Measurements from ENCODE around the gene PRR7. TPM values are rescaled to one million over a fixed set of nuclear protein-coding genes. Genes with fewer than 3 reads are reported as not detected.

PRR7 gene
- total and polyA plus RNA-seq, 9 donors, result 0.51 to 11.4 (median 2.0) TPM; not detected in 1

DNA sequence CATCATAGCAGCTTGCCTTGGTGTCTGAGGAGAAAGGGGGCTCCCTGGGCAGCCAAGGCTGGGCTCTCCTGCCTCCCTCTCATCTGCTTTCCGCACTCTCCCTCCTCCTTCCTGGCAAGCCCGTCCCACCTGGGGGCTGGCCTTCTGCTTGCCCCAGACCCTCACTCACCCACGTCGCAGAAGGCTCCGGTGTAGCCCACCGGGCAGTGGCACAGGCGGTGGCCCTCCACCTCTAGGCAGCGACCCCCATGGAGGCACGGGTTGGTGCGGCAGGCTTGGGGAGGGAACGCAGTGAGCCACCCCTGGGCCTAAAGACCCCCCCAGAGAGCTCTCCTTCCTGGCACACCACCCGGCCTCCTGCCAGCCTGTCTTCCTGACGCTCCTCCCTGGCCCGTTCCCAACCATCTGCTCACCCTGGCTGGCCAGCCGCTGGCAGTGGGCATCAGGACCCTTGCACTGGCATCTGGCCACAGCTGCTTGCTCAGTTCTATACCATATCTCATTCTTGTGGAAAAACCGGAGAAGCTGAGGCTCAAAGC, 41.9 kb upstream of the PRR7 start:
- no peak overlapping the region for H3K4me3 ChIP-seq
- intact Hi-C loops (cut with DNase I), result loop anchor here in 3 of 4 donors (2.0 to 5.0 kb wide), 6 partner anchors 43 to 94 kb away; partner anchors contain the start of genes PDLIM7 (in 1 of the 3) and PRR7 (in 1 of the 3)
- 34 to 41% (median 36%) methylated on average over 13 to 16 of the region's 16 CpGs for WGBS, 3 donors

DNA sequence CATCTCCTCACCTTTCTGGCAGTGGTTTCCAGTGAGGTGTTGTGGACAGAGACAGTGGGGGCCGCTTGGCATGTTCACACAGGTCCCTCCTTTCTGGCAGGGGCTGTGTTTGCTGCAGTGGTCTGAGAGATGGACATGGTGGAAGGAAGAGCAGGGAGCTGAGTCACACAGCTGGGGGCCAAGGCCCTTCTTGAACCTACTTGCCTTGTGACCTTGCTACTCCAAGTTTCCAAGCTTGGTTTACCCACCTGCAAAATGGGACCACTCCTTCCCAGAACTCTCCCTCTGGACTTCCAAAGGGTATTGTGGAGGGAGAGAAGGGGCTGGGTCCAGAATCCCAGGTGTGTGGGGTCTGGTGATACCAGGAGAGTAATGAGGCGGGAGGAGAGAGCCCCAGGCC, 41.3 kb upstream of the PRR7 start:
- no peaks in the 10 kb centered on the region for H3K9me3 ChIP-seq
- H3K36me3 ChIP-seq, result no peaks in the 10 kb centered on the region
- peaks cover 6% of the 10 kb centered on the region for H3K4me1 ChIP-seq (ENCODE audit: insufficient read depth)
- H3K27ac ChIP-seq, result no peak overlapping the region
- H3K4me3 ChIP-seq, result no peak overlapping the region
- DNase-seq, result no peak
- intact Hi-C loops (cut with DNase I), result loop anchor here in 3 of 4 donors (2.0 to 5.0 kb wide), 4 partner anchors 42 to 93 kb away; partner anchors contain the start of gene PRR7 (in 1 of the 3)
- H3K27me3 ChIP-seq, result peaks cover 5% of the 10 kb centered on the region
- TF ChIP-seq, protein P1, sequence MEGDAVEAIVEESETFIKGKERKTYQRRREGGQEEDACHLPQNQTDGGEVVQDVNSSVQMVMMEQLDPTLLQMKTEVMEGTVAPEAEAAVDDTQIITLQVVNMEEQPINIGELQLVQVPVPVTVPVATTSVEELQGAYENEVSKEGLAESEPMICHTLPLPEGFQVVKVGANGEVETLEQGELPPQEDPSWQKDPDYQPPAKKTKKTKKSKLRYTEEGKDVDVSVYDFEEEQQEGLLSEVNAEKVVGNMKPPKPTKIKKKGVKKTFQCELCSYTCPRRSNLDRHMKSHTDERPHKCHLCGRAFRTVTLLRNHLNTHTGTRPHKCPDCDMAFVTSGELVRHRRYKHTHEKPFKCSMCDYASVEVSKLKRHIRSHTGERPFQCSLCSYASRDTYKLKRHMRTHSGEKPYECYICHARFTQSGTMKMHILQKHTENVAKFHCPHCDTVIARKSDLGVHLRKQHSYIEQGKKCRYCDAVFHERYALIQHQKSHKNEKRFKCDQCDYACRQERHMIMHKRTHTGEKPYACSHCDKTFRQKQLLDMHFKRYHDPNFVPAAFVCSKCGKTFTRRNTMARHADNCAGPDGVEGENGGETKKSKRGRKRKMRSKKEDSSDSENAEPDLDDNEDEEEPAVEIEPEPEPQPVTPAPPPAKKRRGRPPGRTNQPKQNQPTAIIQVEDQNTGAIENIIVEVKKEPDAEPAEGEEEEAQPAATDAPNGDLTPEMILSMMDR (IDR thresholded peaks at IDR 0.05), result no peak
- TF ChIP-seq EP300 (IDR thresholded peaks at IDR 0.05) (no peak), POLR2A (IDR thresholded peaks at IDR 0.05) (no peak)
- 89 to 94% (median 92%) methylated on average over 2 of the region's 2 CpGs for whole genome bisulfite sequencing, 3 donors

More for the DNA sequence above, 41.9 kb upstream of the PRR7 start:
- H3K36me3 ChIP-seq, result no peaks in the 10 kb centered on the region
- TF ChIP-seq POLR2A (IDR thresholded peaks at IDR 0.05), result no peak
- TF ChIP-seq EP300 (IDR thresholded peaks at IDR 0.05), result no peak
- TF ChIP-seq, protein P1 (IDR thresholded peaks at IDR 0.05), result no peak
- no peaks in the 10 kb centered on the region for H3K9me3 ChIP-seq
- H3K27me3 ChIP-seq, result peaks cover 5% of the 10 kb centered on the region
- peaks cover 9% of the 10 kb centered on the region for H3K4me1 ChIP-seq (ENCODE audit: insufficient read depth)
- no peak overlapping the region for H3K27ac ChIP-seq
- DNase-seq, result peak in 2 of 5 donors; percentile 45 to 48

DNA sequence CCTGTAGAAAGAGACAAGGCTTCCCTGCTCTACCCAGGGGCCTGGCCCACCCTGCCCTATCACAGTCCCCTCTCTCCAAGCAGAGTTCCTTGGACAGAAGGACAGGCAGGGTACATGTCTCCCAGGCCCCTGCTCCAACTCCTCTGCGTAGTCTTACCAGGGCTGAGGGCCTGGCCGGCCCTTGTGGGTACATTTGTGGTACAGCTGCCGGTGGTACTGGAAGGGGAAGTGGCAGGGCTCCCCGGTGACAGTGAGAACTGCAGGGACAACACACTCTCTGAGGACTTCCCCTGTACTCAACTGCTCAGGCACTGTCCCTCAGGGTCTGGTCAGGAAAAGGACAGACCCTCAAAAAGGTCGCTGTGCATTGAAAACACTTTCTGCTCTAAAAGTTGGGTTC, 40.8 kb upstream of the PRR7 start:
- no peak for DNase-seq
- intact Hi-C loops (cut with DNase I), result loop anchor here in 3 of 4 donors (2.0 to 5.0 kb wide), 4 partner anchors 41 to 93 kb away; partner anchors contain the start of gene PRR7 (in 1 of the 3)
- peaks cover 6% of the 10 kb centered on the region for H3K4me1 ChIP-seq (ENCODE audit: insufficient read depth)
- TF ChIP-seq EP300 (IDR thresholded peaks at IDR 0.05) (no peak), POLR2A (IDR thresholded peaks at IDR 0.05) (no peak)
- TF ChIP-seq, protein P1 (IDR thresholded peaks at IDR 0.05), result no peak
- peaks cover 5% of the 10 kb centered on the region for H3K27me3 ChIP-seq
- H3K27ac ChIP-seq, result no peak overlapping the region
- whole genome bisulfite sequencing, 3 donors, result 86 to 98% (median 92%) methylated on average over 5 of the region's 5 CpGs
- no peak overlapping the region for H3K4me3 ChIP-seq
- no peaks in the 10 kb centered on the region for H3K9me3 ChIP-seq
- no peaks in the 10 kb centered on the region for H3K36me3 ChIP-seq

DNA sequence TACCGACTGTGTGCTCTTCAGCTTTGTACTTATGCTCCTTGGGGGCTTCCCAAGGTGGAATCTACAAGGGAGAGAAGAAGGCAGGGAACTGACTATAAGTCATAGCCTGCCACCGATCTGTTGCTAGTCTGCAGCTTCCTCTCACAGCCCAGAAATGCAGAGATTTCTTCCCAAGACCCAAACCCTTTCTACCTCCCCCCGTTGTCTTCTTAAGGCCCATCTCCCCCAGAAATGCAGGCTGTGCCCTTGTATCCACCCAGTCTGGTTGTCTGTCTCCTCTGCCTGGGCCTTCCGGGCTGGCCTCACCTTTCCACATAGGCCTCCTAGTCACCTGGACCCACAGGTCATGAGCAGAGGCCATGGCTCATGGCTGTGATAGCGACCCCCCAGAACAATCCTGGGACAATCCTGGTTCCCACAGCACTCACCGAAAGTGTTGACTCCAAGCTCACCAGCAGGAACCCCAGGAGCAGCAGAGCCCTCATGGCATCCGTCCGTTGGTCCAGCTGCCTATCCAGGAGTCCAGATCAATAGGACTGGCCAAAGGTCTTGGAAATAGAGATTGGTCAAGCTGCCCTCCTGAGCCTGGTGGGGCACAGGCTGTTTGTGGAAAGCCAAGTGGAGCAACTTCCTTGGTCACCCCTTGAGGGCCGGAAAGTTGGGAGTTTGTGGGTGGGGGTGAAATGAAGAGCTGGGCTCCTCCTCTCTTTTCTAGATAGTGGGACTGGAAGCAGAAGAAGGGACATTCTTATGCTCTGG, 37.4 kb upstream of the PRR7 start, which contains the start of gene F12:
TSS of gene F12 (minus strand) at position 522 of the 759 bp plus-strand sequence. CDS start at position 485, 37 bp downstream.
- H3K27ac ChIP-seq, result no peak within 1 kb of the TSS
- no peaks in the 10 kb centered on the region for H3K36me3 ChIP-seq
- no peak for DNase-seq
- H3K9me3 ChIP-seq, result no peaks in the 10 kb centered on the region
- intact Hi-C loops (cut with DNase I), result loop anchor here in 1 of 4 donors (5.0 kb wide), 1 partner anchor 38 kb away; the partner anchor contains the start of gene PRR7
- TF ChIP-seq EP300 (IDR thresholded peaks at IDR 0.05) (no peak), POLR2A (IDR thresholded peaks at IDR 0.05) (no peak)
- TF ChIP-seq, protein P1 (IDR thresholded peaks at IDR 0.05), result no peak
- peaks cover 2% of the 10 kb centered on the region for H3K4me1 ChIP-seq (ENCODE audit: insufficient read depth)
- no peaks in the 10 kb centered on the region for H3K27me3 ChIP-seq
- no peak within 1 kb of the TSS for H3K4me3 ChIP-seq
- 85 to 88% (median 87%) methylated on average over 9 of the region's 9 CpGs for WGBS, 3 donors
